Endothelial cell of umbilical vein (primary cell): Measurements from ENCODE around the gene CNEP1R1.

ENCODE experiments used
- EZH2 ChIP-seq: IDR thresholded peaks from 2 replicates; pipeline ENCODE4 v1.6.1; 2012; ENCODE audit warnings: borderline replicate concordance, low read depth, mild to moderate bottlenecking, moderate library complexity, low read length, inconsistent platforms; ENCODE audit not compliant: severe bottlenecking
- FOS ChIP-seq: IDR thresholded peaks from 2 replicates; pipeline ENCODE4 v1.6.1; 2011; ENCODE audit warnings: mild to moderate bottlenecking, low read length, moderate library complexity, borderline replicate concordance; ENCODE audit not compliant: insufficient read depth
- JUN ChIP-seq: IDR thresholded peaks from 2 replicates; pipeline ENCODE4 v1.6.1; 2011; ENCODE audit warnings: borderline replicate concordance, low read depth; ENCODE audit not compliant: insufficient read length, insufficient read depth
- MYC ChIP-seq: IDR thresholded peaks from one replicate; pipeline ENCODE4 v1.6.1; 2011; ENCODE audit warnings: mild to moderate bottlenecking, low read depth, low read length
- POLR2A ChIP-seq: IDR thresholded peaks from 2 replicates; pipeline ENCODE4 v1.6.1; 2012; ENCODE audit warnings: low read depth, mild to moderate bottlenecking, control low read depth, low read length
- POLR2AphosphoS5 ChIP-seq: IDR thresholded peaks from 2 replicates; pipeline ENCODE4 v1.6.1; 2012; ENCODE audit warnings: low read depth, mild to moderate bottlenecking, control low read depth, low read length, moderate library complexity; ENCODE audit not compliant: insufficient read depth
- TF ChIP-seq, protein P1 (sequence below), 2 donors: IDR thresholded peaks; 1 replicate in 1 of 2; 2 replicates in 1 of 2; pipeline ENCODE4 v1.5.1; 2011; ENCODE audit warnings: low read length in 2 of 2, mild to moderate bottlenecking in 2 of 2, moderate library complexity in 2 of 2, control low read depth in 1 of 2, inconsistent platforms in 1 of 2, low read depth in 1 of 2; ENCODE audit not compliant: insufficient read depth in 1 of 2; ENCODE audit errors: extremely low read depth in 1 of 2

DNA sequence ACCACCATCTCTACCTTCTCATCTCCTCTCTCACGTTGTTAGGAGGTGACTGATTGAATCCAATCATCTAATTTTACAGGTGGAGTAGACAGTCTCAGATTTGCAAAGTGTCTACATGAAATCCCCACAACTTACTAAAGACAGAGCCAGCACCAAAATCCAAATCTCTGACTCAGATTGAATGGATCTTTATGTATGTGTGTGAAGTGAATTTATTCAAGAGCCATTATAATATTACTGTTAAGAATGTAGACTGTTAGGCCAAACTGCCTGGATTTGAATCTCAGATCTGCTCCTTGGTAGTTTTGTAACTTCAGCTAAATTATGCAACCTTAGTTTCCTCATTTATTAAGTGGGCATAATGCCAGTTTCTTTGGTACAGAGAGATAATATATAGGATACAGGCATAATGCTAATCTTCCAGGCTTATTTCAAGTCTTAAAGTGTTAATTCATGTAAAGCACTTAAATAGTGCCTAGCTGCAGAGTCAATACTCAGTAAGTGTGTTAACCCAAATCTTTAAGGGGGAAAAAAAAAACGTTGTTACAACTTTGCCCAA is 12.7 kb downstream of the CNEP1R1 start:
- TF ChIP-seq, protein P1, sequence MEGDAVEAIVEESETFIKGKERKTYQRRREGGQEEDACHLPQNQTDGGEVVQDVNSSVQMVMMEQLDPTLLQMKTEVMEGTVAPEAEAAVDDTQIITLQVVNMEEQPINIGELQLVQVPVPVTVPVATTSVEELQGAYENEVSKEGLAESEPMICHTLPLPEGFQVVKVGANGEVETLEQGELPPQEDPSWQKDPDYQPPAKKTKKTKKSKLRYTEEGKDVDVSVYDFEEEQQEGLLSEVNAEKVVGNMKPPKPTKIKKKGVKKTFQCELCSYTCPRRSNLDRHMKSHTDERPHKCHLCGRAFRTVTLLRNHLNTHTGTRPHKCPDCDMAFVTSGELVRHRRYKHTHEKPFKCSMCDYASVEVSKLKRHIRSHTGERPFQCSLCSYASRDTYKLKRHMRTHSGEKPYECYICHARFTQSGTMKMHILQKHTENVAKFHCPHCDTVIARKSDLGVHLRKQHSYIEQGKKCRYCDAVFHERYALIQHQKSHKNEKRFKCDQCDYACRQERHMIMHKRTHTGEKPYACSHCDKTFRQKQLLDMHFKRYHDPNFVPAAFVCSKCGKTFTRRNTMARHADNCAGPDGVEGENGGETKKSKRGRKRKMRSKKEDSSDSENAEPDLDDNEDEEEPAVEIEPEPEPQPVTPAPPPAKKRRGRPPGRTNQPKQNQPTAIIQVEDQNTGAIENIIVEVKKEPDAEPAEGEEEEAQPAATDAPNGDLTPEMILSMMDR (IDR thresholded peaks at IDR 0.05; ENCODE audit: extremely low read depth in 1 of 2, insufficient read depth in 1 of 2, low read depth in 1 of 2, low read length in 2 of 2), result no peak
- TF ChIP-seq POLR2AphosphoS5 (no peak), POLR2A (no peak), FOS (no peak), JUN (no peak), EZH2 (no peak), MYC (no peak)
